ENCODE results near the gene TIMM50.
A peak's percentile ranks its signal among the peaks of the same experiment; 100 is the strongest.
"Not testable (repeated sequence)": the region's sequence is repeated elsewhere in the genome, so short reads cannot be mapped to it uniquely, and the experiment has no call there.

TIMM50 gene

DNA sequence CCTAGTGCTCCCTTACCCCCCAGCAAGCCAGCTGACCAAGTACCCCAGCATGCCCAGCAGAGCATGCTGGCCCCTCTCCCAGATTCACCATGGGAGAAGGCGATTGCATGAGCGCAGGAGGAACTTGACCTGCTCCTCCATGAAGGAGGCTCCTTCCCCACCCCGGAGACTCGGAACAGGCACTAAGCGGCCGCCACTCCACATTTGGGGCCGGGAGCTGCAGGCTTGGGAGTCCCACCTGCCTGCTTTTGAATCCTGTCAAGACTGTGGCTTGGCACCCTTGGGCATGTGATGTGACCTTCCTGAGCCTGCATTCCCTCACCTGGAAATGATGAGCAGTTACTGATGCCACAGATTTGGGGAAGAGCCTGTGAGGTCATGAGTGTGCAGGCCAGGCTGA lies 12.7 kb upstream of the TIMM50 start:
- FAIRE-seq (no peak), DNase-seq (ENCODE audit: extremely low spot score, insufficient read length, low read depth) (no peak)

DNA sequence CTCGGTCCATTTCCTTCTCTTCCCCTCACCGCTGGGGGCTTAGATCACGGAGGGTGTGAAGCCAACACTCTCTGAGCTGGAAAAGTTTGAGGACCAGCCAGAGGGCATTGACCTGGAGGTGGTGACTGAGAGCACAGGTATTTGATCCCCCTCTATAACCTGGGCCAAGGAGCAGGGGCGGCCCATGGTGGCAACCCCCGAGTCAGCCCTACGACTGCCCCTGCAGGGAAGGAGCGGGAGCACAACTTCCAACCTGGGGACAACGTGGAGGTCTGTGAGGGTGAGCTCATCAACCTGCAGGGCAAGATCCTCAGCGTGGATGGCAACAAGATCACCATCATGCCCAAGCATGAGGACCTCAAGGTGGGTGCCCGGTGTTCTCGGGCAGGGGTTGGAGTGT lies 11.6 kb upstream of the TIMM50 start:
- DNase-seq (ENCODE audit: extremely low spot score, insufficient read length, low read depth) (no peak), FAIRE-seq (no peak)

DNA sequence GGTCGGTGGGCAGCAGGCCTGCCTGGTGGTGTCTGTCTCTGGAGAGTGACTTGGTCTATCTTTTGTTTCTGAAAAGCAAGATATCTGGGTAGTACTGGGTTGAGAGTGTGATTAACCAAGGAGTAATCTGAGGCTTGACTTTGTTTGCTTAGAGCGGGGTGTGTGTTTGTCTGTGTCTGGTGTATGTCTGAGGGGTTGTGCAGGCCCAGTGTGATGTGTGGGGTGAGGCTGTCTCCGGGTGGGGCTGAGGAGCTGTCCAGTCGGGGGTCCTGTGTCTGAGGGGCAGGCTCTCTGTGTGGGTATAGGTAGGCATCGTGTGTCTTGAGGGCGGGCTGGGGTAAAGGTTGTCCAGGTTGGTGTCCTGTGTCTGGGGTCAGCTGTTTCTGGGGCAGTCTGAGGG lies 11.1 kb upstream of the TIMM50 start:
- no peak for FAIRE-seq
- no peak for DNase-seq (ENCODE audit: extremely low spot score, insufficient read length, low read depth)

DNA sequence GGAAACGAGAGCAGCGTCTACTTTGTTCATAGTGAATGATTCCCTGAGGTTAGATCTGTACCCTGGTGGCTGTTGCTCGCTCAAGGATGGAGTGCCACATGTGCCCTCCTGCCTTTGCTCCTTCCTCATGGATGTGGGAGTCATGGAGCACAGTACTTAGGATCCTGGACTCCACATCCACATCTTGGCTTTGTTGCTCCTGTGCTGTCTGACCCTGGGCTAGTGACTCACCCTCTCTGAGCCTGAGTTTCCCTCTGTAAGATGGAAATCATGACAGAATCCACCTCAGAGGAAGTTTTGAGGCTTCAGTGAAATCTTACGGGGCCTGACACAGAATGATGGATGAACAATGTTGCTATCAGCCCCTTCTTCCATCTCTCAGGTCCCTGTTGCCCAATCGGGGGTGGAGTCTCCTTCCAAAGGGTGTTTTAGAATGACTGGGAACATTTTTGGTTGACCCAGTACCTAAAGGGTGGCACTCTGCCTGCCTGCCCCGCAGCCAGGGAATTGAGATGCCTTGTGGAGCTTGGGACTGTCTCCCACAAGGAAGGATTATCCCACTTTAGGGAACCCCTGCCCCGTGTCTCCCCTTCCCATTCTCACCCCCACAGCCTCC lies 9.8 kb upstream of the TIMM50 start:
- DNase-seq (ENCODE audit: extremely low spot score, insufficient read length, low read depth) (no peak), FAIRE-seq (no peak)

DNA sequence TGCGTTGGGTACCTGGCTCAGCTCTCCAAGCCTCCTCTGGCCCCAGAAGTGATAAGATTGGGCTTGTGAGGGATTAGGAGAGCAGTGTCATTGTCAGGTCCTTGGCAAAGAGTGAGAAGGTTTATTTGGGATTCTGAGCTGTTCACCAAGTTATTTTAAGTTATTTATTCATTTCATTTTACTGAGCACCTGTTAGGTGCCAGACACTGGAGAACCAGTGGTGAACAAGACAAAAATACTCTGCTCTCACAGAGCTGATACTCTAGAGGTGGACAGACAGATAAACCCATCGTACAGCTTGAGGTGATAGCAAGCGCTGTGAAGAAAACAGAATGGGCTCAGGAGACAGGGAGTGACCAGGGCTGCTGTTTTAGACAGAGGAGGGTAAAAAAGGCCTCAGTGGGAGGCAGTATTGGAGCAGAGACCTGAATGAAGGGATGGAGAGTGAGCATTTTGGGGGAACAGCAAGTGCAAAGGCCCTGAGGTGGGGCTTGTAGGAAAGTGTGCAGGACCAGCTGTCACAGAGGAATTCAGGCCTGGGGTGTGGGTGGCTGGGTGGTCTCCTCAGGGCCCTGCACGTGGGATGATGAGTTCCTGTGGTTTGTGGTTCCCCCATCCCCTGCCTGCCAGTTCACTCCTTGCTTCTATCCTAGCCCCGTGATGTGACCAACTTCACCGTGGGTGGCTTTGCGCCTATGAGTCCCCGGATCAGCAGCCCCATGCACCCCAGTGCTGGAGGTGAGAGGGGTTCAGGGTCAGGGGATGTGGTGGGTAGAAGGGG lies 8.7 kb upstream of the TIMM50 start:
- FAIRE-seq (no peak), DNase-seq (ENCODE audit: extremely low spot score, insufficient read length, low read depth) (no peak)

DNA sequence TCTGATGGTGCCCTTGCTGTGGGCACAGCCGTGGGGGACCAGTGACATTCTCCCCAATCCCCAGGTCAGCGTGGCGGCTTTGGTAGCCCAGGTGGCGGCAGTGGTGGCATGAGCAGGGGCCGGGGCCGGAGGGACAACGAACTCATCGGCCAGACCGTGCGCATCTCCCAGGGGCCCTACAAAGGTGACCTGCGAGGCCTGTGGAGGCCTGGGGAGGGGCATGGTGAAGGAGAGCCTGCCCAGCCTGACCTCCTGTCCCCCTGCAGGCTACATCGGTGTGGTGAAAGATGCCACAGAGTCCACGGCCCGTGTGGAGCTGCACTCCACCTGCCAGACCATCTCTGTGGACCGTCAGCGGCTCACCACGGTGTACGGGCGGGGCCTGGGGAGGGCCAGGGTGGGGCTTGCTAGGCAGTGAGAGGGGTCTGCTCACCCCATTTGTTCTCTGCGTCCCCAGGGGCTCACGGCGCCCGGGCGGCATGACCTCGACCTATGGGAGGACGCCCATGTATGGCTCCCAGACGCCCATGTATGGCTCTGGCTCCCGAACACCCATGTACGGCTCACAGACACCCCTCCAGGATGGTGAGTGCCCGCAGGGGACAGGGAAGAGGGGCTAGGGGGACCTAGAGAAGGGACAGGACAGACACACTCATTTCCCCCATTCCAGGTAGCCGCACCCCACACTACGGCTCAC lies 7.7 kb upstream of the TIMM50 start:
- no peak for FAIRE-seq
- no peak for DNase-seq (ENCODE audit: extremely low spot score, insufficient read length, low read depth)

DNA sequence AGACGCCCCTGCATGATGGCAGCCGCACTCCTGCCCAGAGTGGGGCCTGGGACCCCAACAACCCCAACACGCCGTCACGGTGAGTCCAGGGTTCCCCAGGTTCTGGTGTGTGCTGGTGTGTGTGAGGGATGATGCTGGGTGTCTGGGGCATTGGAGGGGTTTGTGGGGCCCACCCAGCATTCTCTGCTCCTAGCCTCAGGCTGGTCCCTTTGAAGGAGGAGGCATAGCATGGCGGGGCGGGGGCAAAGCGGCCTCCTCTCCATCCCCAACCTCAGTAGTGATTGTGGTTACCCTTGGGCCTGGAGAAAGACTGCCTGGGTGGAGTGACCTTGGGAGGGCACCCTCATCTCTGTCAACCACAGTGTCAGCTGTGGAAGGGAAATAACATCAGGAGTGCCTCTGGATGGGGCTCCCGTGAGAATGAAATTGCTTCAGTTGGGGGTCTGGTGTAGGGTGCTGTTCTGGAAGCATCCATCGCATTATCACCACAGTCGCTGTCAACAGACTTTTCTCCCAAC lies 7.1 kb upstream of the TIMM50 start:
- no peak for FAIRE-seq

DNA sequence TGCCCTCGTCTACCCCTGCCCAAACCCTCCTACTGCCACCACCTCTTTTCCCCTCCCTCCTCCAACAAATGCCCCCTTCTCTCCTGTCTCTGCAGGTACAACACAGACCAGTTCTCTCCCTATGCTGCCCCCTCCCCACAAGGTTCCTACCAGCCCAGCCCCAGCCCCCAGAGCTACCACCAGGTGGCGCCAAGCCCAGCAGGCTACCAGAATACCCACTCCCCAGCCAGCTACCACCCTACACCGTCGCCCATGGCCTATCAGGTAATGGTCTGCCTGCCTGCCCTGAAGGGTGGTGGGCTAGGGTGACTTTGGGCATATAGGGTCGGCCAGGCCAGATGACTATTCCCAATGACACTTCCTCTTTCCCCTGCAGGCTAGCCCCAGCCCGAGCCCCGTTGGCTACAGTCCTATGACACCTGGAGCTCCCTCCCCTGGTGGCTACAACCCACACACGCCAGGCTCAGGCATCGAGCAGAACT lies 6.5 kb upstream of the TIMM50 start:
- no peak for DNase-seq (ENCODE audit: extremely low spot score, insufficient read length, low read depth)
- peak; percentile 48 for FAIRE-seq

More for the DNA sequence above, 7.1 kb upstream of the TIMM50 start:
- DNase-seq (ENCODE audit: extremely low spot score, insufficient read length, low read depth) = no peak

DNA sequence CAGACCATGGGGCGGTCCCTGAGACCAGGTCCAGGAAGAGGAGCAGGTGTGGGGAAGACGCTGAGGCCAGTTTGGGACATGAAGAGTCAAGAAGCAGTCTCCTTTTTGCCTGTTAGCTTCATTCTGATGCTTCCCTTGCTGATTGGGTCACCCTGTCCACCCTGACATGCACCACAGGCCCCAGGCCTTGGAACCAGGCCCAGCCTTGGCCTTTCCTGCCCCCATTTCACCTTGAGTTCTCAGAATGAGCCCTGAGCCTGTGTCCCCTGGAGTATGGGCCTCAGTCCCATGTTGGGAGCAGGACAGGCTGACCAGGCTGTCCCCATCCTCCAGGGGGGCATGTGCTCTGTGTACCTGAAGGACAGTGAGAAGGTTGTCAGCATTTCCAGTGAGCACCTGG lies 4.9 kb upstream of the TIMM50 start:
- no peak for FAIRE-seq

DNA sequence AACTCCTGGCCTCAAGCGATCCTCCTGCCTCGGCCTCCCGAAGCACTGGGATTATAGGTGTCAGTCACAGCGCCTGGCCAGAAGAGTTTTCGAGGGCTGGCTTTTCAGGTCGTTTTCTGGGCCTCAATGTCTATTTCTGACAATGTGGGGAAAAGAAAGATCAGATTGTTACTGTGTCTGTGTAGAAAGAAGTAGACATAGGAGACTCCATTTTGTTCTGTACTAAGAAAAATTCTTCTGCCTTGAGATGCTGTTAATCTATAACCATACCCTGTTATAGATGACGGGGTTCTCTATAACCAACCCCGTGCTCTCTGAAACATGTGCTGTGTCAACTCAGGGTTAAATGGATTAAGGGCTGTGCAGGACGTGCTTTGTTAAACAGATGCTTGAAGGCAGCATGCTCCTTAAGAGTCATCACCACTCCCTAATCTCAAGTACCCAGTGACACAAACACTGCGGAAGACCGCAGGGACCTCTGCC lies 1.3 kb upstream of the TIMM50 start:
- DNase-seq (ENCODE audit: extremely low spot score, insufficient read length, low read depth); FAIRE-seq: not testable (repeated sequence)

More for the DNA sequence above, 4.9 kb upstream of the TIMM50 start:
- no peak for DNase-seq (ENCODE audit: extremely low spot score, insufficient read length, low read depth)

DNA sequence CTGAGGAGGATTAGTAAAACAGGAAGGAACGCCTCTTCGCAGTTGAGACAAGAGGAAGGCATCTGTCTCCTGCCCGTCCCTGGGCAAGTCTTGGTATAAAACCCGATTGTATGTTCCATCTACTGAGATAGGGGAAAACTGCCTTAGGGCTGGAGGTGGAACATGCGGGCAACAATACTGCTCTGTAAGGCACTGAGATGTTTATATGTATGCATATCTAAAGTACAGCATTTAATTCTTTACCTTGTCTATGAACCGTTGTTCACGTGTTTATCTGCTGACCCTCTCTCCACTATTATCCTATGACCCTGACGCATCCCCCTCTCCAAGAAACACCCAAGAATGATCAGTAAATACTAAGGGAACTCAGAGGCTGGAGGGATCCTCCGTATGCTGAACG lies 722 bp upstream of the TIMM50 start:
- FAIRE-seq (peak; percentile 60), DNase-seq (ENCODE audit: extremely low spot score, insufficient read length, low read depth) (no peak)

DNA sequence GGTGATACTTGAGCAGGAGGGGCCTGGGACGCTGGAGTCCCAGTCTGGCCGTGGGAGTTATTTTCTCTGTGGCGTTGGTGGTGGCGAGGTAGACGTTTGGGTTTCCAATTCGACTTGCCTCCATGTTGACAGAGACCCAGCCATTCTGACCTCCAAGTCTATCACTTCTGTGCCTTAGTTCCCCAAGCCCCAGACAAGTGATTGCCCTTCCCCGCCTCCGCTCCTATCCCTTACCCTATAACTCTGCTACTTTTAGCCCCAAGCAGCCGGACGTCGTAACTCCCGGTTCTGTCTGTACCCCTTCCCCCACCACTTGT lies 549 bp downstream of the TIMM50 start:
- DNase-seq (ENCODE audit: extremely low spot score, insufficient read length, low read depth) (no peak), FAIRE-seq (no peak)

DNA sequence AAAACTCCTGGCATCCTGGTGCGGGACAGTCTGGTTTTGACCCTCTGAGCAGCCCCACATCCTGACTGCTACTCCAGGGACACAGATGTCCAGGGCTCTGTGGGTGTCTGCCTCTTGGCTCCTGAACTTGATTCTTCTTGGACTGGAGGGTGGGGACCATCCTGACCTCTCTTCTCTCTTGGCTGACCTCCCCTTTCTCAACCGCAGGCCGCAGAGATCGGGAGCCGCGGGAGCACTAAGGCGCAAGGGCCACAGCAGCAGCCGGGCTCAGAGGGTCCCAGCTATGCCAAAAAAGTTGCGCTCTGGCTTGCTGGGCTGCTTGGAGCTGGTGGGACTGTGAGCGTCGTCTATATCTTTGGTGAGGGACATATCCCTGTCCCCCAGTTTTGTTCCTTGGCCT lies 1.0 kb downstream of the TIMM50 start:
- FAIRE-seq (no peak), DNase-seq (ENCODE audit: extremely low spot score, insufficient read length, low read depth) (no peak)

DNA sequence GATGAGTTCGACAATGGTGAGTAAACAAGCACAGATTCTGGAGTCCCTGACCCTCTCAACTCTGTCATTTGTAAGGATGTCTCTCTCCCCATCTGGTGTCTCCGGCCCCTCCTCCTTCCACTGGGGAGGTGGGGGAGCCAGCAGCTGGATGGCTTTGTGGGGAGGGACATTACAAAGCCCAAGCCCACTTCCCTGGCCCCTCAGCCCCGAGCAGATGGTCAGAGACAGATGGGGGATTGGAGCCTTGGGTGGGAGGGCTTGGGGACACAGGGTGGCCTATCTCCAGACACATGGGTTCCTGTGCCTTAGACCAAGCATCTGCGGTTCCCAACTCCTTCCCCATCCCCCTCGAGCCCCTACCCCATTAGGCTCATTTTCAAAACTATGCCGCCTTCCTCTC lies 2.5 kb downstream of the TIMM50 start:
- no peak for FAIRE-seq
- no peak for DNase-seq (ENCODE audit: extremely low spot score, insufficient read length, low read depth)

DNA sequence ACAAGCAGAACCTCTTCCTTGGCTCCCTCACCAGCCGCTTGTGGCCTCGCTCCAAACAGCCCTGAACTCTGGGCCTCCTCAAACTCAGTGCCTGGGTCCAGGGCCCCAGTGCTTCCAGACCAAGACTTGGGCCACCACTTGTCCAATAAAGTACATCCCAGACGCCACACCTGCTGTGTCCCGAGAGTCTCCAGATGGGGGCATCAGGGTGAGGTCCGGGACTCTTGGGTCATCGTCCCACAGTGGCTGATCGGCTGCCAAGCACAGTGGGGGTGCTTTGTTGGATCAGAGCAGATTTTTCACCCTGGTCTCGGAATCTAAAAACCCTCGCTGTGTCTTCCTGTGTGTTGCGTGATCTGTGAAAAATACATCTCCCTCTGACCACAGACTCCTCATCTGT lies 9.1 kb downstream of the TIMM50 start:
- no peak for FAIRE-seq

DNA sequence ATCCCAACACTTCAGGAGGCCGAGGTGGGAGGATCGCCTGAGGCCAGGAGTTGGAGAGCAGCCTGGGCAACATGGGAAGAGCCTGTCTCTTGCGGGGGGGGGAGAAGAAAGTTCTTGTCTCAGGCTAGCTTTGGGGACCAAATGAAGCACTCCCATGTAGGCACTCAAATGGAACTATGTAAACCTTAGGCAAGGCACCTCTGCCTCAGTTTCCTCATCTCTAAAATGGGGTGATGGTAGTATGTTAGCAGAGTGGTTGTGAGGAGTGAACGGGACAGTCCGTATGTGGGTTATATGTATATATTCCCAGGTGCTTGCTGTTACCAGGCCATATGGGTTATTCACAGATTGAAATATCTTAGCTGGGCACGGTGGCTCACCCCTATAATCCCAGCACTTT lies 11.6 kb downstream of the TIMM50 start:
- FAIRE-seq (no peak), DNase-seq (ENCODE audit: extremely low spot score, insufficient read length, low read depth) (no peak)

More for the DNA sequence above, 9.1 kb downstream of the TIMM50 start:
- DNase-seq (ENCODE audit: extremely low spot score, insufficient read length, low read depth) = no peak

DNA sequence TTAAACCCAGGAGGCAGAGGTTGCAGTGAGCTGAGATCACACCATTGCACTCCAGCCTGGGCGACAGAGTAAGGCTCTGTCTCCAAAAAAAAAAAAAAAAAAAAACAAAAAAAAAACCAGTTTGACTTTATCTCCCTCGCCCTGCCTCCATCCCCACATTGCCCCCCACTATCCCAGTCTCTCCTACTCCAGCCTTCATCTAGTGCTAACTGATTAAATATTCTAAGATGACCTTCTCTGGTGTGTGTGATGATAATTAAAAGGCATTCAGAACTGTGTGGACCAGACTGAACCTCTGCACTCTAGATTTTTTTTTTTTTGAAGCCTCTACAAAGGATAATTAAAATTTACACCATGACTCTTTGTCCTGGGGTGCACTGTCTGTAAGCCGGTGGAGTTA lies 12.2 kb downstream of the TIMM50 start:
- no peak for FAIRE-seq
- no peak for DNase-seq (ENCODE audit: extremely low spot score, insufficient read length, low read depth)

DNA sequence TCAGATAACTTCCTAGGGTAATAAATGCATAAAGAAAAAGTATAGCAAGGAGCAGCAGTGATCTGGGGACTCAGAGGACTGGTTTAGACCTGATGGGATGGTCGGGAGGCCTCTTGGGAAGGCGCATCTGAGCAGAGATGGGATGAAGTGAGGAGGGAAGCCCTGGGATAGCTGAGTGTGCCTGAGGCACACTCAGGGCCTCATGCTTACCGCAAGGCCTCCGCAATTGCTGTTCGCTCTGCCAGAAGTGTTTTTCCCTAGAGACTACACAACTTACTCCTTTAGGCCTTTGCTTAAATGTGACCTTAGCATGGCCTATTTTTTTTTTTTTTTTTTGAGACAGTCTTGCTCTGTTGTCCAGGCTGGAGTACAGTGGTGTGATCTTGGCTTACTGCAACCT lies 14.0 kb downstream of the TIMM50 start:
- DNase-seq (ENCODE audit: extremely low spot score, insufficient read length, low read depth) = no peak
- no peak for FAIRE-seq

DNA sequence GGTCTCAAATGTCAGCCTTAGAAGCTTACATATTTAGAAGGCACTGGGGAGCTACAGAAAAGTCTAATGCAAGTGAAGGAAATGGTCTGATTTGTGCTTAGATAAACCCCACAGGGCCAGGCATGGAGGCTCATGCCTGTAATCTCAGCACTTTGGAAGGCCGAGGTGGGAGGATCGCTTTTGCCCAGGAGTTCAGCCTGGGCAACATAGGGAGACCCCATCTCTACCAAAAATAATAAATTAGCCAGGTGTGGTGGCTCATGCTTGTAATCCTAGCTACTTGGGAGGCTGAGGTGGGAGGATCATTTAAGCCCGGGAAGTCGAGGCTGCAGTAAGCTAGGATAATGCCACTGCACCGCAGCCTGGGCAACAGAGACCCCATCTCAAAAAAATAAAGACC lies 15.4 kb downstream of the TIMM50 start:
- FAIRE-seq = no peak
- no peak for DNase-seq (ENCODE audit: extremely low spot score, insufficient read length, low read depth)

DNA sequence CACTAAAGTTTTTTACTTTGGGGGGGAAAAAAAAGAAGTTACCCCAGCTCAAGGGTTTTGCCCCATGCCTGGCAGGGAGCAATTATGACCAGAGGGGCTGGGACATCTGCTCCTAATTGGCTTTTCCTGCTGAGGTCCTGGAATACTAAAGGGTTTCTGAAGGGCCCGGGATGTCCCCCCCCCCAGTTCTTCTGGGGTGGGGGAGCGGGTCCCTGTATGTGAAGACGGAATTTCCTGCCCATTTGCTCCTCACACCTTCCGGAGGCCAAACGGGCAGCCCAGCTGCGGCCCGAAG lies 17.0 kb downstream of the TIMM50 start:
- FAIRE-seq = peak; percentile 65

More for the DNA sequence above, 17.0 kb downstream of the TIMM50 start:
- no peak for DNase-seq (ENCODE audit: extremely low spot score, insufficient read length, low read depth)
